ENCODE measurements around the gene PRR23E.

Gene PRR23E

DNA sequence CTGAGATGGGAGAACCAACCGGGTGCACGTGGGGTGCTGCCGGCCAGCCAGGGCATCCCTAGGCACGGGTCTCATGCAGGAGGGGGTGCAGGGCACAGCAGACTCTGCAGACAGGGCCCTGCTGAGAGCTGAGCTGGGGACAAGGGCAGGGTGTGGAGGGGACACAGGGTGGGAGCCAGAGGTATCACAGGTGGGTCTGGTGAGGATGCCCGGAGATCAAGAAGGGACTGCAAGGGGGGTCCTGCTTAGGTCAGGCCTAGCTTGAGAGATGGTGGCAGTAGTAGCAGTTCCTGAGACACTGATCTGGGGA lies 39.5 kb upstream of the PRR23E start:
- no peak overlapping the region for H3K27ac ChIP-seq
- TF ChIP-seq, protein P1, sequence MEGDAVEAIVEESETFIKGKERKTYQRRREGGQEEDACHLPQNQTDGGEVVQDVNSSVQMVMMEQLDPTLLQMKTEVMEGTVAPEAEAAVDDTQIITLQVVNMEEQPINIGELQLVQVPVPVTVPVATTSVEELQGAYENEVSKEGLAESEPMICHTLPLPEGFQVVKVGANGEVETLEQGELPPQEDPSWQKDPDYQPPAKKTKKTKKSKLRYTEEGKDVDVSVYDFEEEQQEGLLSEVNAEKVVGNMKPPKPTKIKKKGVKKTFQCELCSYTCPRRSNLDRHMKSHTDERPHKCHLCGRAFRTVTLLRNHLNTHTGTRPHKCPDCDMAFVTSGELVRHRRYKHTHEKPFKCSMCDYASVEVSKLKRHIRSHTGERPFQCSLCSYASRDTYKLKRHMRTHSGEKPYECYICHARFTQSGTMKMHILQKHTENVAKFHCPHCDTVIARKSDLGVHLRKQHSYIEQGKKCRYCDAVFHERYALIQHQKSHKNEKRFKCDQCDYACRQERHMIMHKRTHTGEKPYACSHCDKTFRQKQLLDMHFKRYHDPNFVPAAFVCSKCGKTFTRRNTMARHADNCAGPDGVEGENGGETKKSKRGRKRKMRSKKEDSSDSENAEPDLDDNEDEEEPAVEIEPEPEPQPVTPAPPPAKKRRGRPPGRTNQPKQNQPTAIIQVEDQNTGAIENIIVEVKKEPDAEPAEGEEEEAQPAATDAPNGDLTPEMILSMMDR (IDR thresholded peaks at IDR 0.05; ENCODE audit: low read depth, low read length): no peak

DNA sequence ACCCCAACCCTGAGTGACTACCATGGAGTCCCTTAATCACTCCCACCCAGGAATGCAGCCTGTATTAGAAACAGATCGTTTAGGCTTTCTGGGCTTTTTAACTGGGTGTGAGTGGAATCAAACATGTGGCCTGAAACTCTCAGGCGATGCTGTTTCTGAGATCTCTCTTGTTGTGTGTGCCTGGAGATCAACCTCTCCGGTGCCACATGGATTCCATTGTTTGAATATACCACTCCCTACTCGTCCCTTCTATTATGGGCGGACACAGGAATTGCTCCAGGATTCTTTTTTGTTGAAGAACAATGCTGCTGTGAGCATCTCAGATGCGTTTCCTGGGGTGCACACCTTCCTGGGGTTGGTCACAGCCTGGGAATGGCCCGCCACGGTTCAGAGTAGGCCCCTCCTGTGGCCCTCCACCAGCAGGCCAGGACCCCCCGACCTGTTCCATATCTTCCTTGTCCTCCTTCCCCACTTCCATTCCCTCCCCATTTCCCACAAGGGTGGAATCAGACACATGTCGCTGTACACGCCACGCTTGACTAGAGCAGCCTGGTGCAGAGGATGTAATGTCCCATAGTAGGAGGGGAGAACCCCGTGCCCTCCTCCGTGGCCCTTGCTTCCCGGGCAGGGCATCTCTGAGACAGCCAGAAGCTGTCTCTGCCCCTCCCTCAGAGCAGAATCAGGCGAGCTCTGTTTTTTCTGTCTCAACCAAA lies 36.4 kb upstream of the PRR23E start:
- Histone ChIP-seq H3K27me3 (ENCODE audit: insufficient read depth, low read depth, severe bottlenecking) (no peaks in the 10 kb centered on the region), H3K27ac (peak overlapping the region; percentile 48), H3K9me3 (ENCODE audit: severe bottlenecking) (no peaks in the 10 kb centered on the region), H3K36me3 (no peaks in the 10 kb centered on the region), H3K4me3 (ENCODE audit: low read depth, low read length) (no peak overlapping the region)
- TF ChIP-seq, protein P1 (IDR thresholded peaks at IDR 0.05; ENCODE audit: low read depth, low read length): no peak
- no peak for DNase-seq

More for the DNA sequence above, 39.5 kb upstream of the PRR23E start:
- no peak overlapping the region for H3K4me3 ChIP-seq (ENCODE audit: low read depth, low read length)
- H3K27me3 ChIP-seq (ENCODE audit: insufficient read depth, low read depth, severe bottlenecking): no peaks in the 10 kb centered on the region
- H3K9me3 ChIP-seq (ENCODE audit: severe bottlenecking): no peaks in the 10 kb centered on the region
- no peaks in the 10 kb centered on the region for H3K36me3 ChIP-seq
- DNase-seq: no peak

DNA sequence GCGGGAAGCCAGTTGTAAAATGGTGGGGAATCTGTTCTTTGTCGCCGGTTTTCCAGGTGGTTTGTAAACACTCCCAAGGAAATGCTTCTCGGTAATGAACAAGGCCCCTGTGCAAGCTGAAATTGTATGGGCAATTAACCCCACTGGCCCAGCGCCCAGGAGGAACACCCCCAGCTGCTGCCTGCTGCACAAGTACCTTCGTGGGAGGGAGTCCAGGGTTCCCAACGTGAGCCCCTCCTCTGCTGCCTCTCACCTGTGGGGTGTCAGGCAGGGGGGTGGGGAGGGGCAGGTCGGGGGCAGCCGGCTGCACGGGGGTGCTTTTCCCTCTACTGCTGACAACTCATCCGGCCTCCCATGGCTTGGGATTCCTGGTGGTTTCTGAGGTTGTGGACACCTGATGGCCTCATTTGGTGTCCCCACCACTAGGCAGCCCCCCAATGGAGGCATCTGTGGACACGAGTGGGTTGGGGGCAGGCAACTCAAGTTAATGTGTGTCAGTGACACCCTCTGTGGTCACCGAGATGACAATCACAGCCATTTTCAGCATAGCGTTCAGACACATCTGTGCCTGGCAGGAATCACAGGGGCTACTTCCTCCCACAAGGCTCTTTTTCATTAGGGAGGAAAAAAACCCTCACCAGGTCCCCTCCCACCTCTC lies 35.6 kb upstream of the PRR23E start:
- Histone ChIP-seq H3K27ac (peak overlapping the region; percentile 89), H3K9me3 (ENCODE audit: severe bottlenecking) (no peaks in the 10 kb centered on the region), H3K36me3 (no peaks in the 10 kb centered on the region), H3K4me3 (ENCODE audit: low read depth, low read length) (no peak overlapping the region), H3K27me3 (ENCODE audit: insufficient read depth, low read depth, severe bottlenecking) (no peaks in the 10 kb centered on the region)
- no peak for DNase-seq
- TF ChIP-seq, protein P1 (IDR thresholded peaks at IDR 0.05; ENCODE audit: low read depth, low read length): no peak

DNA sequence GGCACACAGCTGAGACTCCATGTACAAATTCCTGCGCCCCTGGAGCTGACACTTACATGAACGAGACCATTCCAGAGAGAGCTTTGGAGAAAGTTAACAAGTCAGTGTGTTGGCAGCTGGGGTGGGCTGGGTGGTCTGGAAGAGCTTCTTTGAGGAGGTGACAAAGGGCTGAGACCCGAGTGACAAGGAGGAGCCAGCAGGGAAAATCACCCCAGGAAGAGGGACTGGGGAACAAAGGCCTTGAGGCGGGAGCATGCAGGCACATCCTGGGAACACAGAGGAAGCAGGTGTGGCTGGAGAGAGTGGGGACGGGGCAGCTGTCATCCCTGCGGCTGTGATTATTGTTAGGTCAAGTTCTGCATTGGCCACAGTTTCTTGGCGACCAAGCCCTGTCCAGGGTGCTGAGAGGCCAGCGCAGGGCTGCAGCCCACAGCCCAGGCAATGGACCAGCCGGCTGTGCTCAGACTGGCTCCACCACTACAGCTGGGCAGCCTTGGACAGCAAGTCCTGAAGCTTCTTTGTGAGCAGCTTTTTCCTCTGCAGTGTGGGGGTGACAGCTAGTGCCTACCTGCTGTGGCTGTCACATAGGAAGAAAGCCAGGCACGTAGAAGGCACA lies 34.2 kb upstream of the PRR23E start:
- Histone ChIP-seq H3K27me3 (ENCODE audit: insufficient read depth, low read depth, severe bottlenecking) (no peaks in the 10 kb centered on the region), H3K36me3 (no peaks in the 10 kb centered on the region), H3K4me3 (ENCODE audit: low read depth, low read length) (no peak overlapping the region), H3K9me3 (ENCODE audit: severe bottlenecking) (no peaks in the 10 kb centered on the region), H3K27ac (peak overlapping the region; percentile 89)
- DNase-seq: peak; percentile 63
- TF ChIP-seq, protein P1 (IDR thresholded peaks at IDR 0.05; ENCODE audit: low read depth, low read length): no peak

DNA sequence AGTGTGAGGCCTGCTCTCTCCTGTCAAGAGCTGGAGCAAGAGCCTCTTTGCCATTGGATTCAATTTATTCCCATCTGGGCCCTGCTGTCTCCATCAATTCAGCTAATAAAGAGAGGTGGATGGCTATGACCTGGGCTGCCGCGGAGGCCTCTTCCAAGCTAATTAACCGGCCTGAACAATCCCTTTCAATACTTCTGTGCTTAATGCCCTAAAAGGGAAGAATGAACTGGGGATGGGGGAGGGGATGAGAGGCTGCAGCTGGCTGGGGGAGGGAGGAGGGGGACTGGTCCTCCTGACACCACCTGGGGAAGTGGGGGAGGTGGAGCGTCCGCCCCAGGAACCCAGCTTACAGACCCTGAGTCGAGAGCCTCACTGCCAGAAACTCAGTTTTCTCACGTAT lies 33.4 kb upstream of the PRR23E start:
- TF ChIP-seq, protein P1 (IDR thresholded peaks at IDR 0.05; ENCODE audit: low read depth, low read length): no peak
- Histone ChIP-seq H3K36me3 (no peaks in the 10 kb centered on the region), H3K27ac (peak overlapping the region; percentile 89), H3K4me3 (ENCODE audit: low read depth, low read length) (no peak overlapping the region), H3K27me3 (ENCODE audit: insufficient read depth, low read depth, severe bottlenecking) (no peaks in the 10 kb centered on the region), H3K9me3 (ENCODE audit: severe bottlenecking) (no peaks in the 10 kb centered on the region)
- DNase-seq: peak; percentile 91
